ENCODE results near the gene HCFC1R1.
"Not testable (repeated sequence)": the region's sequence is repeated elsewhere in the genome, so short reads cannot be mapped to it uniquely, and the experiment has no call there.

HCFC1R1 gene

DNA sequence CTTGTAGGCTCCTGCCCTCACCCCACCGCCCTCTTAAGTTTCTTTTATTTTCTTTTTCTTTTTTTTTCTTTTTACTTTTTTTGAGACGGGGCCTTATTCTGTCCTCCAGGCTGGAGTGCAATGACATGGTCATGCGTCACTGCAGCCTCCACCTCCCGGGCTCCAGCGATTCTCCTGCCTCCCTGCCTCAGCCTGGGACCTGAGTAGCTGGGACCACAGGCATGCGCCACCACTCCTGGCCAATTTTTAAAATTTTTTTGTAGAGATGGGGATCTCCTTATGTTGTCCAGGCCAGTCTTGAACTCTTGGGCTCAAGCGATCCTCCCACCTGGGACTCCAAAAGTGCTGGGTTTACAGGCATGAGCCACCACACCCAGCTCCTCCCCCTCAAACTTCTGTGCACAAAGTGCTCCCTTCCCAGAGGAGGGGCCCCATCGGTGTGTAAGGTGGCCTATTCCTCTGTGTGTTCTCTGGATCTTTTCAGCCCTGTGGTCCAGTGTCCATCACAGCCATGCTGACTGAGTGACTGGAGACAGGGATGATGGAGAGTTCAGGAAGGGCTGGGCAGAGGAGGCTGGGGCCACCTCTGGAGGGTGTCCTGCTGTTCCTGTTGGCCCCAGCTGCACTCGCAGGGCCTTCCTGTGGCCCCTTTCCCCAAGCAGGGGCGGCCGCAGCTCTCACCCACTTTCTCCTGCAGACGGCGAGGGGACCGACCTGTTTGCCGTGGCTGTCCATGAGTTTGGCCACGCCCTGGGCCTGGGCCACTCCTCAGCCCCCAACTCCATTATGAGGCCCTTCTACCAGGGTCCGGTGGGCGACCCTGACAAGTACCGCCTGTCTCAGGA is 32.8 kb upstream of the HCFC1R1 start:
- no peak for DNase-seq

DNA sequence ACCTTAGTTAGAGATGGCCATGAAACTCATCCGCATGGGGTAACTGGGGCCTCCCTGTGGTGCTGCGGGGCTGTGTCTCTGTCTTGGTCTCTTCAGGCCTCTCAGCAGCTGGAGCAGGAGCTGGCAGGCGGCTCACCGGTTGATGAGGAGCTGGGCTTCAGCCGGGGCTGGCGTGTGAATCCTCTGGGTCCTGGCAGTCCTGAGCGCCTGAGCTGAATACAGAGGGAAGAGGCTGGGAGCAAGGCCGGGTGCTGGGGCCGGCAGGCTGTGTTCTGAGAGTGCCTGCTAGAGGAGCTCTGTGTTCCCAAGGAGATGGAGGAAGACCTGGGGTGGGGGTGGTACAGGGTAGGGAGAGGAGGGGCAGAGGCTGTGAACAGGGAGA is 32.0 kb upstream of the HCFC1R1 start:
- DNase-seq = not testable (repeated sequence)

DNA sequence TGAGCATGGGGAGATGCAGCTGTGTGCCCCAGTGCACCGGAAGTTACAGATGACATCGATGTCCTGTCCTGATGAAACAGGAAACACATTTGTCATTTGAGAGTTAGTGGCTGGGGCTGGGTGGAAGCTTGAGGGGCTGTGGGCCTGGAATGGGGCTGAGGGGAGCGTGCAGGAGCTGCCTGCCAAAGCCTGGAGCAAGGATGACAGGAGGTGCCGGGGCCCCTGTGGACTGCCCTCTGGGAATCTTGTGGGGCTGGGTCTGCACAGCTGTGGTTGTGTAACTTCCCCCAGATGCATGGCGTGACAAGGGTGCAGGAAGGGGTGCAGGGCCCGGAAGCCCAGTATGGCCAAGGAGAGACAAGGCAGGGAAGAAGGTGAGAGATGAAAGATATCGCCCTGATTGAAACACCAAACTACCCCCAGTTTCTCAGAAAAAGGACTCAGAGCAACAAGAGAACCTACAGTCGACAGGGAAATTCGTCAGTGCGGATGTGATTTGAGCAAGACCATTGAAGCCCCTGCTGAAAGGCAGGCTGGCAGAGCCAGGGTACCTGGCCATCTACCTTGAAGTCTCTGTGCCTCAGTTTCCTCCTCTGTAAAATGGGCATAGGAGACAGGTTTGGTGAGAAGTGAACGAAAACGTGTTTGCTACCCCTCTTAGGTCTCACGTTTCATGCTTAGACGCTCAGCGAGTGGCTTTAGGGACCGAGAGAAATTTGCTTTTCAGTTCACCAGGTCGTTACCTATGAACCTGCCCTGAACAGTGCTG is 31.4 kb upstream of the HCFC1R1 start:
- no peak for DNase-seq

DNA sequence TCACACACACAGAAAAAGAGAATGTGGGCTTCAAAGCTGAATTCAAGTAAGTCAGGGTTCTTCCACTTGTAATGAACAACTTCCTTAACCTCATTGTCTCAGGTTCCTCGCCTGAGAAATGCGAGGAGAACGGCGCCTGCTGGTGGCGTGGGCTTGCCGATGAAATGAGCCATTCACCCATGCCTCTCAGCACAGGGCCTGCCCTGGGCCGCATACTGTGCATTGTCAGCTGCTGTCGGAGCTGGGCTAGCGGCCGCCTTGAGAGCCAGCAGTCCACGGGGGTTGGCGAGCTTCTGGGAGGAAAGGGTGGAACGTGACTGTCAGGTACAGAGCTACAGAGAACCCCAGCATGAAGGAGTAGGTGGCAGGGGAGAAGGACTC is 29.6 kb upstream of the HCFC1R1 start:
- DNase-seq = not testable (repeated sequence)

DNA sequence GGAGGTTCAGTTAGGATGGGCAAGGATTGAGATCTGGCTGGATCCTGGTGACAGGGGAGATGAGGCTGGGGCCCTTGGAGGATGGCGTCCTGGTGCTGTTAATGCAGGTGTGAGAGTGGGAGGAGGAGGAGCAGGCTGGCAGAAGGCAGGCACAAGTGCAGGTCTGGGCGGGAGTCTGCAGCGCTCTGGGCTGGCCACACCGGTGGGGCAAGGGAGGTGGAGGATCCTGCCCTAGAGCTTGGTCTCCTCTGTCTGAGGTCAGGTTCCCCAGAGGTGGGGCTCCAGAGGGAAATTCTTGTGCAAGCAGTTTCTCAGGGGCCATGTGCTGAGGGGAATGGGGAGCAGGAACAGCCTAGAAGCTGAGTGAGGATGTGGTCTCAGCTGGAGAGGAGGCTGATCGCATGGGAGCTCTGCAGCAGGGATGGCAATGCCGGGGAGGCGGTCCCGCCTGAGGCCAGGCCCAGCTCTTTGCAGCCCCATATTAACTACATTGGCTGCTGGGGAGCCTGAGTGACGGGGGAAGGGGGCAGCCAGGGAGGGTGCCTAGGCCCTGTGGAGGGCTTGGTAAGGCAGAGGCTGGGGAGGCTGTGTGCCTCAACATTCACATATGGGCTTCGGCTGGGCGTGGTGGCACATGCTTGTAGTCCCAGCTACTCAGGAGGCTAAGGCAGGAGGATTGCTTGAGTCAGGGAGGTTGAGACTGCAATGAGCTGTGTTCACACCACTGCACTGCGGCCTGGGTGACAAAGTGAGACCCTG is 29.0 kb upstream of the HCFC1R1 start:
- not testable (repeated sequence) for DNase-seq

DNA sequence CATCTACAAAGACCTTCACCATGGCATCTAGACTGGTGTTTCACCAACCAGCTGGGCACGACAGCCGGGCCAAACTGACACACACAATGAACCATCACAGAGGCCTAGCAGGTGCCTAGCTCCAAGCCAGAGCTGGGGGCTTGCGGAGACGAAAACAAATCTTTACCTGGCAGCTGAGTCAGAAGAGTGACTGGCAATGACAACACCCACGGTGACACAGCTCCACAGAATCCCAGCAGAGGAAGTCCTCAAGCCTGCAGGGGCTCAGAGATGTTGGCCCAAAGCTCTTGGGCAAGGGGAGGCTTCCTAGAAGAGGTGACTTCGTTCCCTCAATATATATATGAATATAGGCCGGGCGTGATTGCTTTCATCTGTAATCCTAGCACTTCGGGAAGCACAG is 27.8 kb upstream of the HCFC1R1 start:
- no peak for DNase-seq

DNA sequence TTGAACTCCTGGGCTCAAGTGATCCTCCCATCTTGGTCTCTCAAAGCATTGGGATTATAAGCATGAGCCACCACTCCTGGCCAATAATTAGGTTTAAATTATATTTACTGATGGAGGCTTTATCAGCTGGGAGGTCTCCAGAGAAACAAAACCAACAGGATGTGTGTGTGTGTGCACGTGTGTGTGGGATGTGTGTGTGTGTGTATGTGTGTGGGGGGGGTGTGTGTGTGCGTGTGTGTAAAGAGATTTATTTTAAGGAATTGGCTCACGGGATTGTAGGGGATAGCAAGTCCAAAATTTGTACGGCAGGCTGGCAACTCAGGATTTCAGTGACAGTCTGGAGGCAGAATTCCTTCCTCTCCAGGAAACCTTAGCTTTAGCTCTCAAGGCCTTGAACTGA is 27.3 kb upstream of the HCFC1R1 start:
- DNase-seq = no peak

DNA sequence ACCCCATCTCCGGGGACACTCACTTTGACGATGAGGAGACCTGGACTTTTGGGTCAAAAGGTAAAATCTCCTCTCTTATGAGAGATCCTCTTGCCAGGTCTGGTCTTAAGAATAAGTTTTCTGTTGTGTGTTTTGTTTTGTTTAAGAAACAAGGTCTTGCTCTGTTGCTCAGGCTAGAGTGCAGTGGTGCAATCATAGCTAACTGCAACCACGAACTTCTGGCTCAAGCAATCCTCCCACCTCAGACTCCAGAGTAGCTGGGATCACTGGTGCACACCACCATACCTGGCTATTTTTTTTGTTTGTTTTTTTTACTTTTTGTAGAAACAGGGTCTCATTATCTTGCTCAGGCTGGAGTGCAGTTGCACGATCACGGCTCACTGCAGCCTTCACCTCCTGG is 26.7 kb upstream of the HCFC1R1 start:
- no peak for DNase-seq

DNA sequence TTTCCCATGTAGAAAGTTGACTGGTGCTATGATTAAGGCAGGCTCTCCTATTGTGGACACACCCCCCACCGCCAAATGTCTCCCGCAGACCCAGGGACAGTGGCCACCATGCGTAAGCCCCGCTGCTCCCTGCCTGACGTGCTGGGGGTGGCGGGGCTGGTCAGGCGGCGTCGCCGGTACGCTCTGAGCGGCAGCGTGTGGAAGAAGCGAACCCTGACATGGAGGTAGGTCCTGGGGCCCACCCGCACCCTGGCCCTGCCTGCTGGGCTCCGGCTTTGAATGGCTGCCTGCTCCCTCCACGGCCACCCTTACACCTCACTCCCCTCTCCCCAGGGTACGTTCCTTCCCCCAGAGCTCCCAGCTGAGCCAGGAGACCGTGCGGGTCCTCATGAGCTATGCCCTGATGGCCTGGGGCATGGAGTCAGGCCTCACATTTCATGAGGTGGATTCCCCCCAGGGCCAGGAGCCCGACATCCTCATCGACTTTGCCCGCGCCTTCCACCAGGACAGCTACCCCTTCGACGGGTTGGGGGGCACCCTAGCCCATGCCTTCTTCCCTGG is 26.3 kb upstream of the HCFC1R1 start:
- DNase-seq = no peak

DNA sequence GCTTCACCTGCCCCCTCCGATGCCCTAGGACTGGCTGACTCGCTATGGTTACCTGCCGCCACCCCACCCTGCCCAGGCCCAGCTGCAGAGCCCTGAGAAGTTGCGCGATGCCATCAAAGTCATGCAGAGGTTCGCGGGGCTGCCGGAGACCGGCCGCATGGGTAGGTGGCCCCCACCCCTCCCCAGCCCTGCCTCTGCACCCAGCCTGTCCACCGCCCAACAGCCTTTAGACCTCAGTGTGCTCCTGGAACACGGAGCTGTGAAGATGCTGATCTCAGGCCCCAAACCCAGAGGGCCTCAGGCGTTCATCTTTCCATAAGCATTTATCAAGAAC is 23.6 kb upstream of the HCFC1R1 start:
- no peak for DNase-seq

DNA sequence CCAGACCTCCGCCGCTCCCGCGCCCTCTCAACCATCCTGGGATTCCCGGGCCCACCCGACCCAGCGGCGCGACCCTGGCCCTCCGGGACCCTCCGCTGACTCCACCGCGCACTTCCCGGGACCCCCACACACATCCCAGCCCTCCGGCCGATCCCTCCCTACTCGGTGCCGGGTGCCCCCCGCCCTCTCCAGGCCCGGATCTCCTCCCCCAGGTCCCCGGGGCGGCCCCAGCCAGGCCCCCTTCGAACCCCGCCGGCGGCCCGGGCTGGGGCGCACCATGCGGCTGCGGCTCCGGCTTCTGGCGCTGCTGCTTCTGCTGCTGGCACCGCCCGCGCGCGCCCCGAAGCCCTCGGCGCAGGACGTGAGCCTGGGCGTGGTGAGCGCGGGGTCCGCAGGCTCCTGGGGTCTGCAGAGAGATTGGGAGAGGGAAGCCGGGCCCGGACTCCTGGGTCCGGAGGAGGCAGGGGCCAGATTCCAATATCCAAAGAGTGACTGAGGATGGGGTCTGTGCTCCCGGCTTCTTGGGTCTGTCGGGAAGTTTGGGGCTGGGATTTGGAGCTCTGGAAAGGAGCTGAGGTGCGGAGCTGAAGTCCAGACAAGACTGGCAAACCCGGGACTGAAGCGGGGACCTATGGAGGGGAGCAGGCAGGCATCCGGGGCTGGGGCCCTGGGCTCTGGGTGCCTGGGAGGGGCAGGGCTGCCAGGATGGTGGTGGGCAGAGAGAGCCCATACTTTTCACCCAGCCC is 23.1 kb upstream of the HCFC1R1 start:
- no peak for DNase-seq

DNA sequence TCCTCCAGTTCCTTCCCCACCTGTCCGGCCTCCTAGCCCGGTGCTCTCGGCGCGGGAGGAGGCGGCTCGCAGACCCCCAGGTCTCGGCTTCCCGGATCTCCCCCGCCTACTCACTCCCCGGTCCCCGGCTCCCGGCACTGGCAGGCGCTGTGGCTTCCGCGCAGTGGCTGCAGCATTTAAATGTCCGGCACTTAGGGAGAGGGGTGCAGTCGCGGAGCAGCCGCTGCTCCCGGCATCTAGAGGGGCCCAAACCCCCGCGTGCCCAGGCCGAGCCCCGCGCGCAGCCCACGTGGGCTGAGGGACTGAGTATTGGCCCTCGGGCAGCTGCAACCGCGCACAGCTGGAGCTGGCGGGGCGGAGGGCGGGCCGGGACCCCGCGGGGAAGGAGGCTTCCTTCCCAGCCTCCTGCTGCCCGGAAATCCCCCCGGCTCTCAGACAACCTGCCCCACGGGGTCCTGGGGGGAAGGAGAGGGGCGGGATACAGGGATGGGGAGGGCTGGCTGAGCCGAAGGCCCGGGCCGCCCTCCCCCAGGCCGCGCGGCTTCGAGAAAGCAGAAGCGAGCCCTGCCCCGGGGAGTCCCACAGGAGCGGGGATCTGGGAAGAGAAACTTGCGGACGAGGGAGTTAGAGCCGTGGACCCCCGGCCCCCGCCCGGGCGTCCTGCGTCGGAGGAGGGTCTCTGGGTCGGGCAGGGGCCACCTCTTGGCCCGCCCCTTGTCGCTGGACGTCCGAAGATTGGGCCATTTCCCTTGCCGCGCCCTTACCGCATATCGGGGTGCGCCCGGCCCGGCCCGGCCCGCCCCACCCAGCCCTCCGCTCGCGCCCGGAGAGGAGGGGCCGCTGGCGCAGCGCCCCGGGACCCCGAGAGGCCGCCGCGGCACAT is 22.3 kb upstream of the HCFC1R1 start, which contains the start of gene MMP25:
TSS of gene MMP25 (plus strand) at position 804 of the 883 bp plus-strand sequence. CDS start 357 bp downstream, outside the sequence.
- no peak for DNase-seq

DNA sequence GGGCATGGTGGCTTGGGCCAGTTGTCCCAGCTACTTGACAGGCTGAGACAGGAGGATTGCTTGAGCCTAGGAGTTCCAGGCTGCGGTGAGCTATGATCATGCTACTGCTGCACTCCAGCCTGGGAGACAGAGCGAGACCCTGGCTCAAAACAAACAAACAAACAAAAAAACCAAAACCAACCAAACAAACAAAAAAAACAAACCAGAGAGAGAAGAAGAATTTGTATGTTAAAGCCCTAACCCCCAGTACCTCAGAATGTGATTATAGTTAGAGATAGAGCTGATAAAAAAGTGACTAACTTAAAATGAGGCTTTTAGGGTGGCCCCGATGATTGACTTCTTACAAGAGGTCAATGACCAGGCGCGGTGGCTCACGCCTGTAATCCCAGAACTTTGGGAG is 21.0 kb upstream of the HCFC1R1 start:
- DNase-seq = no peak

DNA sequence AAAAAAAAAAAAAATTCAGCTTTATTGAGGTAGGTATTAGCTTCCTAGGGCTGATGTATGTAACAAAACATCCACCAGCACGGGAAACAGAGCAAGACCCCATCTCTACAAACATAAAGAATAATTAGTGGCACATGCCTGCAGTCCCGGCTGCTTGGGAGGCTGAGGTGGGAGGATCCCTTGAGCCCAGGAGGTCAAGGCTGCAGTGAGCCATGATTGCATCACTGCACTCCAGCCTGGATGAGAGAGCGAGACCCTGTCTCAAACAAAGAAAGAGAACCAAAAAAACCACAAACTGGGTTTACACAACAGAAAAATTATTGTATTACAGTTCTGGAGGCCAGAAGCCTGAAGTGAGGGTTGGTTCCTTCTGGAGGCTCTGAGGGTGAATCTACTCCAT is 18.6 kb upstream of the HCFC1R1 start:
- no peak for DNase-seq

DNA sequence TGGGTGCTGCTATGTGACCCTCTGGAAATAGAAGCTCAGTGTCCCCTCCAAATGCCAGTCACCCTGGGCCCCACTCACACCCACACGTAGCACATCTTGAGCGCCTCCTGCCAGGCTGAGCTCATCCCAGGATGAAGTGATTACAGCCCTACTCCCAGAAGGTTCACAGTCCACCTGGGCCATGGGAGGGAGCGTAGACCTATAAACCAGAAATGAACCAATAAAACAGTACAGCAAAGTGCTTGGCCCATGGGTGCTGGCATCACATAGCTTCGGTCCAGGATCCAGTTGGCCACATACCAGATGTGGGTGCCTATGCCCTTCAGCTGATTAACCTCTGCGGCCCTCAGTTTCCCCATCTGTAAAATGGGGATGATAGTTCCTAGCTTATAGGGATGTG is 15.2 kb upstream of the HCFC1R1 start:
- no peak for DNase-seq

DNA sequence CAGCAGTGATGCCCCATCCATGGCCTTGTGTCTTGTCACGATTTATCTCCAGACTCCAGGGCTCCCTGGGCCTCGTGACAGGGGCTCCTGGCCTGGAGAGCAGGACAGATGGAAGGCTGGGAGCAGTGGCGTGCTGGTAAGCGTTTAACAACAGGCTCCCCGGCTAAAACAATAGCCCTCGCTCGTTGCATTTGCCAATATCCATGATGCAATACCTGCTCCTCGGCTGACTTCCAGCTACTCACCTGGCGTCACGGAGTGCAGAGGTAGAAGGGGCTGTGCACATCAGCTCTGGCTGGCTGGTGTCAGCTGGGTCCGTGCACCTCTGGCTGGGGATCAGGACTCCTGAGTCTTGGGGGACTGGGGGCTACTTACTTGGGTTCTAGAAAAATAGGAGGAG is 14.5 kb upstream of the HCFC1R1 start:
- DNase-seq = no peak

DNA sequence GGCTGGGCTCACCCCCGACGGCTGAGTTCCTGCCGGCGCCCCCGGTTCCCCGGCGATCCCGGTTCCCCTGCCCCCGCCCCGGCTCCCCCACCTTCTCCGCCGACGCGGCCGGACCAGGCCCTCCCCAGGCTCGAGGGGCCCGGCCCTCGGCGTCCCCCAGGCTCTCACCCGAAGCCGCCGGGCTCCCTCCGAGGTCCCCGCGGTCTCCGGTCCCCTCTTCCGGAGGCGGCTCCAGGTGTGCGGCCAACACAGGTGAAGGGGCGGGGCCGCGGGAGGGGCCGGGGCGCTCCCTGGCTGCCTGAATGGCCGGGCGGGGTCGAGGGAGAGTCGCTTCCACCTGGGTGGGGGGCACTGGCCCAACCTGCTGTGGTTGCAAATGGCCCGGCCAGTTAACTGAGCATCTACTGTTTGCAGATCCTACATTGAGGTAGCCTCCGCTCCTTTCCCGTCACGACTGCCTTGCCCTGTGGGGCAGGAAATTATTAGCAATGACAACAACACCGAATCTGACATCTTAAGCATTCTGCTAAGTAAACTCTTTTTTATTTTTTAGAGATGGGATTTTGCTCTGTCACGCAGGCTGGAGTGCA is 13.1 kb upstream of the HCFC1R1 start, which contains the start of gene BICDL2:
TSS of gene BICDL2 (minus strand) at position 219 of the 590 bp plus-strand sequence. CDS start 1,448 bp downstream, outside the sequence.
- DNase-seq = no peak

DNA sequence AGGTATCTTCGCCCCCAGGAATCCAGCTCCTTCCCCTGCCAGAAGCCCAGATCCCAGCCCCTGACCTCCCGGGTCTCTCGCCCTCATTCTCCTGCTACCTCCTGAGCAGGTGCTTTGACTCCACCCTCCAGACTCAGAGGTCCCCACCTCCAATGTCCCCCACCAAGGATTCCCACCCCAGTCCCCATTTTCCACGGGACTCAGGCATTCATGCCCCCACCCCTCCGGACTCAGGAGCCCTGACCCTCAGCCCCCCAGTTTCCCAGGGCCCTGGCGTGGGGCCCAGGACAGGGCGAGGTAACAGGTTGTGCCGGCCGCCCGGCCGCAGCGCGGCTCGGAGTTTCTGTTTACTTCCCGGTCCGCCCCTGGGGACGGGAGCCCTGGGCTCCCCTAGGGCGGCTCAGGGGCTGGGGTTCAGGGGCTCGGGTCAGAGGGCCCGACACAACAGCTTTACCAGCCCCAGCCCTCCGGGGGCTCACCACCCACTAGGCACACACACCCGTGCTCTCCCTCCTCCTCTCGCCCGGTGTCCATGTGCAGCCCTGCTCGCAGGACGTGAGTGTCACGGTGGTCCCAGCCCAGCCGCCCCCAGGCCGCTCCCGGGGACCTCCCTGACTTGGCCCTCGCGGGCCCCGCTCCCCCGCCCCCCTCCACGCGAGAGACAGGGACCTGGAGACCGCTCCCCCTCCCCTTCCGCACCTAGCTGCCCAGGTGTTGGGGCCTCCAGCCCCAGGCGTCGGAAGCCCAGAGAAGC is 12.4 kb upstream of the HCFC1R1 start:
- DNase-seq = no peak

DNA sequence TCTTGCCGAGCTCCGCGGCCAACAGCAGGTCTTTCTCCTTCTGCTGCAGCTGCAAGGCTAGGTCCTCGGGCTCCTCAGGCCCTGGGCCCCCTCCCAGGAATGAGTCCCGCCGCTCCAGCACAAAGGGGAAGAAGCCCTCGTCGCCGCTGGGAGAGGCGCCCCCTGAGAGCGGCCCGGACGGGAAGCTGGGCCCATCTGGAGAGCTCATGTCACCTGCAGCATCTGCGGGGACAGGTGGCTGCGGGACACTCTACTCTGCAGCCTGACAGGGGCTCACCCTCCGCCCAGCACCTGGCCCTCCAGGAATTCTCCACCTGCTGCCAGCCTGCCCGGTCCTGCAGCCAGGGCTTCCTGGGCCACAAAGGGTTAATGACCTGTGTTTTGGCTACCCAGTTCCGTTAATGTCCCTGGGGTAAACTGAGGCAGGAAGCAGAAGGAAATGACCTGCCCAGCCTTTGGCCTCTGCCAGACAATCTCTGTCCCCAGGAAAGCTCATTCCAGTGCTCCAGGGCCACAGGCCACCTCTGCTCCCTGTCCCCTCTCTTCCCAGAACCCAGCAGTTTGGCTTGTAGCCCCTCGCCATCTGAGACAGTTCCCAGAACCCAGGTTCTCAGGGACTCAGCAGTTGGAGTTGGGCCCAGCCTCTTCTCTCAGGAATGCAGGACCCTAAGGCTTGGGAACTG is 11.7 kb upstream of the HCFC1R1 start:
- no peak for DNase-seq

DNA sequence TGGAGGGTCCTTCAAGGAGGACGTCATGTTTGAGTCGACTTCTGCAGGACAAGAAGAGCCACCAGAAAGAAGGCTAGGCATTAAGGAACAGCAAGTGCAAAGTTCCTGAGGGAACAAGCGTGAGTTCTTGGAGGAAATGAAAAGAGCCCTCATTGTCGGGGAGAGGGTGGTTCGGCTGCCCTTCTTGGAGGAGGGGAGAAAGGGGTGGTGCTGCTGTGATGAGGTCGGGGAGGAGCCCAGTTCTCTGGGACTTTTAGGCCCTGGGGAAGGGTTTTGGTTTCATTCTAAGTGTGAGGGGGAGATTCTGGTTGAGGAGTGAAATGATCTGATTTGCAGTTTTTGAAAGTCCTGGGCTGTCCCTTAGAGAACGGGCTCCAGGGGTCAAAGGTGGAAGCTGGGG is 8.9 kb upstream of the HCFC1R1 start:
- DNase-seq = no peak
